HepG2 (cell line): ENCODE measurements around the gene RANBP3L. TPM values are rescaled to one million over a fixed set of nuclear protein-coding genes. Genes with fewer than 3 reads are reported as not detected.
A peak's percentile ranks its signal among the peaks of the same experiment; 100 is the strongest.

ENCODE experiments used
- ARID5B ChIP-seq: IDR thresholded peaks from 2 replicates; pipeline ENCODE4 v1.4.0; 2020; ENCODE audit warnings: mild to moderate bottlenecking, missing genetic modification reagents
- GPN1 ChIP-seq: sonication (generic); formaldehyde crosslinking; IDR thresholded peaks from 2 replicates; pipeline ENCODE4 v1.5.1; 2020; ENCODE audit warnings: missing genetic modification reagents, borderline replicate concordance
- HES4 ChIP-seq: sonication (generic); formaldehyde crosslinking; IDR thresholded peaks from 2 replicates; pipeline ENCODE4 v1.9.0; 2021; ENCODE audit warnings: mild to moderate bottlenecking, missing genetic modification reagents, borderline replicate concordance
- HNRNPK ChIP-seq: fragments of 200-400 bp; formaldehyde crosslinking; IDR thresholded peaks from 2 replicates; pipeline ENCODE4 v1.6.1; 2018; ENCODE audit warnings: low read length, low read depth, moderate library complexity, mild to moderate bottlenecking; ENCODE audit not compliant: poor library complexity, severe bottlenecking
- KLF16 ChIP-seq, 2 experiments: sonication (generic) in 1 of 2; formaldehyde crosslinking in 1 of 2; IDR thresholded peaks; 2 replicates each; pipeline versions ENCODE4 v1.6.1 to v1.8.0; 2016 to 2023; ENCODE audit warnings: missing genetic modification reagents in 2 of 2, missing compliant biosample characterization in 1 of 2
- MTA3 ChIP-seq: sonication (generic); formaldehyde crosslinking; IDR thresholded peaks from 2 replicates; pipeline ENCODE4 v1.4.0; 2020; ENCODE audit warnings: missing genetic modification reagents
- NFIB ChIP-seq: sonication (generic); formaldehyde crosslinking; IDR thresholded peaks from 2 replicates; pipeline ENCODE4 v1.9.0; 2021; ENCODE audit warnings: missing genetic modification reagents, mild to moderate bottlenecking, borderline replicate concordance
- NFYB ChIP-seq: sonication (generic); formaldehyde crosslinking; IDR thresholded peaks from 2 replicates; pipeline ENCODE4 v1.4.0; 2020; ENCODE audit warnings: missing genetic modification reagents
- YY1 ChIP-seq: IDR thresholded peaks from 2 replicates; pipeline ENCODE4 v1.6.1; 2011; ENCODE audit warnings: low read length, low read depth, moderate library complexity, mild to moderate bottlenecking; ENCODE audit not compliant: insufficient read depth, insufficient replicate concordance
- ZNF17 ChIP-seq: sonication (generic); formaldehyde crosslinking; IDR thresholded peaks from 2 replicates; pipeline ENCODE4 v1.5.0; 2020; ENCODE audit warnings: mild to moderate bottlenecking, missing genetic modification reagents
- ZNF317 ChIP-seq: sonication (generic); formaldehyde crosslinking; IDR thresholded peaks from 2 replicates; pipeline ENCODE4 v1.5.0; 2020; ENCODE audit warnings: mild to moderate bottlenecking, missing genetic modification reagents
- ZNF451 ChIP-seq: sonication (generic); formaldehyde crosslinking; IDR thresholded peaks from 2 replicates; pipeline ENCODE4 v1.5.0; 2020; ENCODE audit warnings: mild to moderate bottlenecking, missing genetic modification reagents
- ZNF552 ChIP-seq: sonication (generic); formaldehyde crosslinking; IDR thresholded peaks from 2 replicates; pipeline ENCODE4 v1.9.0; 2022; ENCODE audit warnings: missing genetic modification reagents, mild to moderate bottlenecking, borderline replicate concordance
- ZNF646 ChIP-seq: sonication (generic); formaldehyde crosslinking; IDR thresholded peaks from 2 replicates; pipeline ENCODE4 v1.9.0; 2021; ENCODE audit warnings: mild to moderate bottlenecking, missing genetic modification reagents
- ZSCAN22 ChIP-seq: sonication (generic); formaldehyde crosslinking; IDR thresholded peaks from 2 replicates; pipeline ENCODE4 v1.4.0; 2020; ENCODE audit warnings: mild to moderate bottlenecking, missing genetic modification reagents
- ZSCAN9 ChIP-seq: IDR thresholded peaks from 2 replicates; pipeline ENCODE4 v1.6.1; 2016; ENCODE audit warnings: borderline replicate concordance
- polyA plus RNA-seq, 8 experiments: library from polyadenylated mRNA; depleted of rRNA in 3 of 8; stranded (reverse) in 7 of 8; unstranded in 1 of 8; fragments of >200 nt; fragmentation: Illumina TruSeq in 4 of 8; extraction: Trizol in 4 of 8; gene quantifications; 2 replicates each; pipeline versions ENCODE4 v1.2.1 to v1.2.3, GENCODE V29; 2011 to 2016; ENCODE audit warnings: low read depth in 4 of 8, missing spikeins in 1 of 8, mixed read lengths in 1 of 8; ENCODE audit not compliant: insufficient read depth in 1 of 8
- total RNA-seq, 5 experiments: library from RNA; depleted of rRNA; stranded (reverse); fragments of >200 nt; fragmentation: Illumina TruSeq; extraction: Trizol; gene quantifications; 2 replicates each; pipeline ENCODE4 v1.2.3, GENCODE V29; 2016; ENCODE audit warnings: low read depth in 1 of 5

The RANBP3L gene
- total and polyA plus RNA-seq, 2 of the 13 experiments (the other 11 are each of a cell fraction or from before 2014, with no cell fraction given), result 0.09 TPM; not detected in 1

- no peak for TF ChIP-seq ZNF451 (CRISPR knock-in tag)
- no peak for TF ChIP-seq NFIB (CRISPR knock-in tag)
- 0 out of 2 replicates have a peak, but pooled peaks have one; percentile 22 for TF ChIP-seq ZNF317 (CRISPR knock-in tag)
- TF ChIP-seq ZNF17 (CRISPR knock-in tag), result no peak
- TF ChIP-seq MTA3 (CRISPR knock-in tag), result no peak
- peak; percentile 94 for TF ChIP-seq ARID5B
- no peak for TF ChIP-seq YY1
- peak; percentile 60; the same call in 1 of the 2 replicates for TF ChIP-seq ZSCAN9 (CRISPR knock-in tag)
- no peak for TF ChIP-seq HNRNPK
- TF ChIP-seq ZNF646 (CRISPR knock-in tag), result no peak
- no peak for TF ChIP-seq NFYB
- TF ChIP-seq ZNF552 (CRISPR knock-in tag), result no peak
- peak in 1 of 2 experiments; percentile 75; a peak in 2 of 4 replicates for TF ChIP-seq KLF16 (CRISPR knock-in tag; IDR thresholded peaks at IDR 0.05)
- TF ChIP-seq GPN1 (CRISPR knock-in tag), result no peak
- no peak for TF ChIP-seq ZSCAN22 (CRISPR knock-in tag)
- no peak for TF ChIP-seq HES4
These were observed 62.1 kb downstream of the RANBP3L start (continued) for GRCh38 chr5:36239370-36240293.
